Astrocyte (in vitro differentiated cells and primary cell): ENCODE results near the gene SLC9A3.

Source experiments
- CTCF ChIP-seq: IDR thresholded peaks from 2 replicates; pipeline ENCODE4 v1.5.1; 2011; ENCODE audit warnings: low read depth, mild to moderate bottlenecking, inconsistent platforms, low read length, moderate library complexity; ENCODE audit not compliant: insufficient read depth
- EZH2 ChIP-seq: IDR thresholded peaks from 2 replicates; pipeline ENCODE4 v1.6.1; 2012; ENCODE audit warnings: mild to moderate bottlenecking, low read length, inconsistent platforms; ENCODE audit not compliant: insufficient read depth

DNA sequence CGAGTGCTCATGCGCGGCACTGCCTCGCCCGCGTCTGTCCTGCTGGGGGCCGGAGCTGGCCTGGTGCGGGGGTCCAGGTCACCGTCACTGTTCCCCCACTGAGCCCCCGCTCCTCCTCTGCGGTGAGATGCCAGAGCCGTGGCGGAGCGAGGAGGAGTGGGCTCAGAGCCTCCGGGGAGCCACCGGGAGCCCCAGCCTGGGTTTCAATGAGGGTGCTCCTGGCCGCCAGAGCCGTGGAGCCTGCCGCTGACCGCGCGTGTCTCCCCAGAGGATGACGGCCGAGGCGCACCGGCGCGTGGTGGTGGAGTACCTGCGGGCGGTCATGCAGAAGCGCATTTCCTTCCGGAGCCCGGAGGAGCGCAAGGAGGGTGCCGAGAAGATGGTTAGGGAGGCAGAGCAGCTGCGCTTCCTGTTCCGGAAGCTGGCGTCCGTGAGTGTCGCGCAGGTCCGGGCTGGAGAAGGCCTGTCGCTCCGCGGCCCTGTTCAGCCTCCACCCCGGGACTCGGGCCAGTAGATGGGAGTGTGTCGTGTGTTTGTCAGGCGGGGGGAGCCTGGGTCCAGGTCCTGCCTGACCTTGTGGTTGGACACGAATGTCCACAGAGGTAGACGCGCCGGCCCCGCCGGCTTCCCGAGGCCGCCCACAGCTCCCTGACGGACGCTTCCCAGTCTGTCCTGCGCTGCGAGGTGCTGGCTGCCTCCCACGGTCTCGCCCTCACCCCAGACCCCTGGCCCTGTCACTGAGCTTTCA lies 59.2 kb downstream of the SLC9A3 start:
- TF ChIP-seq CTCF (no peak), EZH2 (no peak)
